ENCODE measurements around the gene GRAP2. TPM values are rescaled to one million over a fixed set of nuclear protein-coding genes. Genes with fewer than 3 reads are reported as not detected.

The GRAP2 gene
- total RNA-seq, 1 experiment from 2014 or later = not detected

GRCh38 chr22:40019100-40019499, 118.2 kb downstream of the GRAP2 start:
- in situ Hi-C loops (cut with HindIII; ENCODE audit: low pct_unique_long_range_greater_than_20kb, low sequenced_read_pairs) = no loop called here

GRCh38 chr22:40020956-40021355, 120.1 kb downstream of the GRAP2 start:
- no peak for DNase-seq (ENCODE audit: low read depth)
- in situ Hi-C loops (cut with HindIII; ENCODE audit: low pct_unique_long_range_greater_than_20kb, low sequenced_read_pairs) = no loop called here

More at GRCh38 chr22:40019100-40019499, 118.2 kb downstream of the GRAP2 start:
- no peak for DNase-seq (ENCODE audit: low read depth)

- in situ Hi-C loops (cut with HindIII; ENCODE audit: low pct_unique_long_range_greater_than_20kb, low sequenced_read_pairs) = no loop called here
- no peak for DNase-seq (ENCODE audit: low read depth)
Measured at GRCh38 chr22:40021401-40022000, 120.6 kb downstream of the GRAP2 start.

- in situ Hi-C loops (cut with HindIII; ENCODE audit: low pct_unique_long_range_greater_than_20kb, low sequenced_read_pairs) = no loop called here
- no peak for DNase-seq (ENCODE audit: low read depth)
Measured at GRCh38 chr22:40022536-40023240, 121.8 kb downstream of the GRAP2 start.

Other genes starting within 250 kb of the GRAP2 start
- not detected in 2 replicates for gene ENTHD1, start 7.3 kb upstream of the GRAP2 start, total RNA-seq (2014; rRNA removed; shearing (Covaris generic); ENCODE audit: low replicate concordance)
- not detected in 2 replicates for gene TMA7B, start 59.3 kb downstream of the GRAP2 start, total RNA-seq (2014; rRNA removed; shearing (Covaris generic); ENCODE audit: low replicate concordance)
- gene FAM83F, start 93.9 kb downstream of the GRAP2 start, total RNA-seq (2014; rRNA removed; shearing (Covaris generic); ENCODE audit: low replicate concordance) = not detected in 2 replicates